GM12891 (cell line): ENCODE results near the gene AKIRIN1.

Experiments used
- POLR2A ChIP-seq: IDR thresholded peaks from 2 replicates; pipeline ENCODE4 v1.6.1; 2011; ENCODE audit warnings: low read depth, low read length, control low read depth
- POLR2AphosphoS5 ChIP-seq: IDR thresholded peaks from 2 replicates; pipeline ENCODE4 v1.6.1; 2011; ENCODE audit warnings: low read depth, low read length, control low read depth
- POU2F2 ChIP-seq: IDR thresholded peaks from 2 replicates; pipeline ENCODE4 v1.6.1; 2011; ENCODE audit warnings: low read depth, mild to moderate bottlenecking, control low read depth, low read length, moderate library complexity
- TAF1 ChIP-seq: IDR thresholded peaks from 2 replicates; pipeline ENCODE4 v1.6.1; 2011; ENCODE audit warnings: low read depth, low read length, control low read depth

- TF ChIP-seq POLR2AphosphoS5 (no peak), POLR2A (no peak), TAF1 (no peak), POU2F2 (no peak)
Measured at GRCh38 chr1:38950553-38950952, 40.5 kb upstream of the AKIRIN1 start.
